ENCODE data around the gene EPB41L4B. TPM values are rescaled to one million over a fixed set of nuclear protein-coding genes. Genes with fewer than 3 reads are reported as not detected.
A peak's percentile ranks its signal among the peaks of the same experiment; 100 is the strongest.

The EPB41L4B gene
- total and polyA plus RNA-seq, 2 of the 13 experiments (the other 11 are each of a cell fraction or from before 2014, with no cell fraction given), result 17.6 to 22.1 TPM

DNA sequence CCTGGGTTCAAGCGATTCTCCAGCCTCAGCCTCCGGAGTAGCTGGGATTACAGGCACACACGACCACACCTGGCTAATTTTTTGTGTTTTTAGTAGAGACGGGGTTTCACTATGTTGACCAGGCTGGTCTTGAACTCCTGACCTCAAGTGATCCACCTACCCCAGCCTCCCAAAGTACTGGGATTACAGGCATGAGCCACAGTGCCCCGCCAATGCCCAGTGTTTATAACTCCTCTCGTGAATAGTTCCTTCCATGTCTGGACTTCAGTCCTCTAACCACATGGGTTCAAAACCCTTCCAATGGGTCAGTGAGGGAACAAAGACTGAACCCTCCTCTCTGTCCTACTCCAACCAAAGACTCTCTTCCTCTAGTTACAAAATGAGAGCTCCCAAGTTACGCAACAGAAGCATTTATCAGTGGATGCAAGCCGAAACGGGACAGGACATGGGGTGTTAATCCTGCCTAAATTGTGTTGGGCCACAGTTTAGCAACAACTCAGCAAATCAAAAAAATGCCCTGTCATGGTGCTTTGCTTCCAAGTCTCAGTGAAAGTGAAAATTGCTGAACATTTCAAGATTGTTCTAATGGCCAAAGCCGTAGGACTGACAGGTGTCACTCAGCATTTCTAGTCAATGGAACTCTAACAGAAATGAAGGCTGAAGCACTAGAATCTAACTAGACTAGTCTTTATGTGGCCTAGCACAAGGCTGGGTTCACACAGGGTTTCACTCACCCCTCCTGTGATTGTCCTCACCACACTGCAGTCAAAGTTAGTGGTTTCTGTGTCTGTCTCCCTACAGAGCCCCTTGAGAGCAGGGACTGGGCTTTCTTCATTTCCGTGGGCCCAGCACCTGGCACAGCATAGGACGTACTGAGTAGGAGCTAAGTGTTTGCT, 197.9 kb downstream of the EPB41L4B start (continued):
- TF ChIP-seq, protein P1, sequence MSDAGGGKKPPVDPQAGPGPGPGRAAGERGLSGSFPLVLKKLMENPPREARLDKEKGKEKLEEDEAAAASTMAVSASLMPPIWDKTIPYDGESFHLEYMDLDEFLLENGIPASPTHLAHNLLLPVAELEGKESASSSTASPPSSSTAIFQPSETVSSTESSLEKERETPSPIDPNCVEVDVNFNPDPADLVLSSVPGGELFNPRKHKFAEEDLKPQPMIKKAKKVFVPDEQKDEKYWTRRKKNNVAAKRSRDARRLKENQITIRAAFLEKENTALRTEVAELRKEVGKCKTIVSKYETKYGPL (CRISPR knock-in tag; IDR thresholded peaks at IDR 0.05), result peak; percentile 19; the same call in 1 of the 2 replicates
- TF ChIP-seq ZNF850 (CRISPR knock-in tag; conservative IDR thresholded peaks at IDR 0.05) (no peak), IKZF1 (IDR thresholded peaks at IDR 0.05) (no peak), ZNF282 (IDR thresholded peaks at IDR 0.05; ENCODE audit: partially characterized antibody) (no peak), ZNF713 (CRISPR knock-in tag; IDR thresholded peaks at IDR 0.05) (no peak), YEATS4 (CRISPR knock-in tag; IDR thresholded peaks at IDR 0.05; ENCODE audit: borderline replicate concordance) (peak; percentile 36; the same call in 1 of the 2 replicates), HNRNPH1 (optimal IDR thresholded peaks at IDR 0.05; ENCODE audit: low read depth, low read length) (no peak), NKX3-1 (CRISPR knock-in tag; IDR thresholded peaks at IDR 0.05) (no peak), ZNF703 (CRISPR knock-in tag; IDR thresholded peaks at IDR 0.05; ENCODE audit: borderline replicate concordance) (no peak), PAWR (CRISPR knock-in tag; IDR thresholded peaks at IDR 0.05; ENCODE audit: borderline replicate concordance) (no peak), TCF7L2 (IDR thresholded peaks at IDR 0.05; ENCODE audit: low read depth, low read length) (no peak), MAFF (IDR thresholded peaks at IDR 0.05; ENCODE audit: low read depth, low read length) (peak; percentile 52; the same call in 1 of the 2 replicates), HDAC2 (CRISPR knock-in tag; IDR thresholded peaks at IDR 0.05) (0 out of 2 replicates have a peak, but pooled peaks have one; percentile 44), ZNF569 (CRISPR knock-in tag; IDR thresholded peaks at IDR 0.05; ENCODE audit: borderline replicate concordance) (no peak), ZBTB8A (CRISPR knock-in tag; IDR thresholded peaks at IDR 0.05; ENCODE audit: borderline replicate concordance, low read depth) (no peak), ZBTB42 (CRISPR knock-in tag; IDR thresholded peaks at IDR 0.05) (no peak), ZMYM4 (CRISPR knock-in tag; IDR thresholded peaks at IDR 0.05) (peak; percentile 62), ZNF205 (CRISPR knock-in tag; IDR thresholded peaks at IDR 0.05) (no peak)
- TF ChIP-seq, protein P2, sequence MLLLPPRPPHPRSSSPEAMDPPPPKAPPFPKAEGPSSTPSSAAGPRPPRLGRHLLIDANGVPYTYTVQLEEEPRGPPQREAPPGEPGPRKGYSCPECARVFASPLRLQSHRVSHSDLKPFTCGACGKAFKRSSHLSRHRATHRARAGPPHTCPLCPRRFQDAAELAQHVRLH (CRISPR knock-in tag; IDR thresholded peaks at IDR 0.05; ENCODE audit: borderline replicate concordance, low read depth), result no peak
- TF ChIP-seq, protein P3, sequence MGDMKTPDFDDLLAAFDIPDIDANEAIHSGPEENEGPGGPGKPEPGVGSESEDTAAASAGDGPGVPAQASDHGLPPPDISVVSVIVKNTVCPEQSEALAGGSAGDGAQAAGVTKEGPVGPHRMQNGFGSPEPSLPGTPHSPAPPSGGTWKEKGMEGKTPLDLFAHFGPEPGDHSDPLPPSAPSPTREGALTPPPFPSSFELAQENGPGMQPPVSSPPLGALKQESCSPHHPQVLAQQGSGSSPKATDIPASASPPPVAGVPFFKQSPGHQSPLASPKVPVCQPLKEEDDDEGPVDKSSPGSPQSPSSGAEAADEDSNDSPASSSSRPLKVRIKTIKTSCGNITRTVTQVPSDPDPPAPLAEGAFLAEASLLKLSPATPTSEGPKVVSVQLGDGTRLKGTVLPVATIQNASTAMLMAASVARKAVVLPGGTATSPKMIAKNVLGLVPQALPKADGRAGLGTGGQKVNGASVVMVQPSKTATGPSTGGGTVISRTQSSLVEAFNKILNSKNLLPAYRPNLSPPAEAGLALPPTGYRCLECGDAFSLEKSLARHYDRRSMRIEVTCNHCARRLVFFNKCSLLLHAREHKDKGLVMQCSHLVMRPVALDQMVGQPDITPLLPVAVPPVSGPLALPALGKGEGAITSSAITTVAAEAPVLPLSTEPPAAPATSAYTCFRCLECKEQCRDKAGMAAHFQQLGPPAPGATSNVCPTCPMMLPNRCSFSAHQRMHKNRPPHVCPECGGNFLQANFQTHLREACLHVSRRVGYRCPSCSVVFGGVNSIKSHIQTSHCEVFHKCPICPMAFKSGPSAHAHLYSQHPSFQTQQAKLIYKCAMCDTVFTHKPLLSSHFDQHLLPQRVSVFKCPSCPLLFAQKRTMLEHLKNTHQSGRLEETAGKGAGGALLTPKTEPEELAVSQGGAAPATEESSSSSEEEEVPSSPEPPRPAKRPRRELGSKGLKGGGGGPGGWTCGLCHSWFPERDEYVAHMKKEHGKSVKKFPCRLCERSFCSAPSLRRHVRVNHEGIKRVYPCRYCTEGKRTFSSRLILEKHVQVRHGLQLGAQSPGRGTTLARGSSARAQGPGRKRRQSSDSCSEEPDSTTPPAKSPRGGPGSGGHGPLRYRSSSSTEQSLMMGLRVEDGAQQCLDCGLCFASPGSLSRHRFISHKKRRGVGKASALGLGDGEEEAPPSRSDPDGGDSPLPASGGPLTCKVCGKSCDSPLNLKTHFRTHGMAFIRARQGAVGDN (CRISPR knock-in tag; IDR thresholded peaks at IDR 0.05), result no peak
- TF ChIP-seq, protein P4, sequence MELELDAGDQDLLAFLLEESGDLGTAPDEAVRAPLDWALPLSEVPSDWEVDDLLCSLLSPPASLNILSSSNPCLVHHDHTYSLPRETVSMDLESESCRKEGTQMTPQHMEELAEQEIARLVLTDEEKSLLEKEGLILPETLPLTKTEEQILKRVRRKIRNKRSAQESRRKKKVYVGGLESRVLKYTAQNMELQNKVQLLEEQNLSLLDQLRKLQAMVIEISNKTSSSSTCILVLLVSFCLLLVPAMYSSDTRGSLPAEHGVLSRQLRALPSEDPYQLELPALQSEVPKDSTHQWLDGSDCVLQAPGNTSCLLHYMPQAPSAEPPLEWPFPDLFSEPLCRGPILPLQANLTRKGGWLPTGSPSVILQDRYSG (CRISPR knock-in tag; IDR thresholded peaks at IDR 0.05), result no peak

All from HepG2 (cell line).